Muscle of leg (tissue), 11 donors: ENCODE data around the gene TSPAN18. TPM values are rescaled to one million over a fixed set of nuclear protein-coding genes. Genes with fewer than 3 reads are reported as not detected.
A peak's percentile ranks its signal among the peaks of the same experiment; 100 is the strongest.

Experiments
- DNase-seq: peaks from one replicate; pipeline ENCODE4 v3.0.0; 2013
- H3K27ac ChIP-seq: one replicate; pipeline ENCODE4 v1.5.1; 2013; ENCODE audit warnings: mild to moderate bottlenecking, low read length, control low read depth
- H3K27me3 ChIP-seq: one replicate; pipeline ENCODE4 v1.6.1; 2013; ENCODE audit warnings: low read length; ENCODE audit not compliant: control insufficient read depth, insufficient read depth
- H3K36me3 ChIP-seq: one replicate; pipeline ENCODE4 v1.6.1; 2013; ENCODE audit warnings: low read length; ENCODE audit not compliant: control insufficient read depth, insufficient read depth
- H3K4me1 ChIP-seq: one replicate; pipeline ENCODE4 v1.6.1; 2013; ENCODE audit warnings: low read length; ENCODE audit not compliant: control insufficient read depth, insufficient read depth
- H3K4me3 ChIP-seq: one replicate; pipeline ENCODE4 v1.5.1; 2013; ENCODE audit warnings: low read length, control low read depth
- H3K9me3 ChIP-seq: replicated peaks from 2 replicates; pipeline ENCODE4 v1.6.1; 2013; ENCODE audit warnings: low read depth, low read length; ENCODE audit not compliant: control insufficient read depth
- WGBS: methylation state at CpG from one replicate; pipeline ENCODE4 v1.1.5; 2013; ENCODE audit warnings: missing lambda C conversion rate; ENCODE audit not compliant: insufficient coverage; 5-methylcytosine and 5-hydroxymethylcytosine counted together
- polyA plus RNA-seq, 8 donors: library from polyadenylated mRNA; unstranded; fragments of 120-200 nt; gene quantifications; one replicate each; pipeline versions ENCODE4 v1.2.1 to v1.2.3, GENCODE V29; 2013; ENCODE audit warnings: inconsistent platforms in 1 of 8, low replicate concordance in 1 of 8; ENCODE audit not compliant: insufficient read length in 8 of 8, insufficient read depth in 1 of 8
- total RNA-seq: library from RNA; stranded (reverse); fragments of 120-200 nt; gene quantifications from one replicate; pipeline ENCODE4 v1.2.4, GENCODE V29; 2013

Gene TSPAN18
- total and polyA plus RNA-seq, 9 donors, result 15.2 to 63.9 (median 44.0) TPM

- Histone ChIP-seq H3K4me3 (no peak overlapping the region), H3K4me1 (peaks cover 10% of the 10 kb centered on the region), H3K36me3 (no peaks in the 10 kb centered on the region), H3K27ac (no peak overlapping the region), H3K27me3 (no peaks in the 10 kb centered on the region), H3K9me3 (peaks cover 2% of the 10 kb centered on the region)
- peak; percentile 57 for DNase-seq
- WGBS, result 25% methylated on average over 1 of the region's 7 CpGs
Observed at GRCh38 chr11:44693654-44694119, 33.1 kb upstream of the TSPAN18 start.

GRCh38 chr11:44694443-44694842, 32.3 kb upstream of the TSPAN18 start:
- Histone ChIP-seq H3K9me3 (no peaks in the 10 kb centered on the region), H3K27ac (no peak overlapping the region), H3K36me3 (no peaks in the 10 kb centered on the region), H3K27me3 (no peaks in the 10 kb centered on the region), H3K4me3 (no peak overlapping the region), H3K4me1 (peaks cover 13% of the 10 kb centered on the region)
- 75% methylated on average over 6 of the region's 12 CpGs for WGBS
- DNase-seq, result no peak

GRCh38 chr11:44695169-44695833, 31.5 kb upstream of the TSPAN18 start:
- H3K36me3 ChIP-seq, result no peaks in the 10 kb centered on the region
- DNase-seq, result no peak
- no peaks in the 10 kb centered on the region for H3K27me3 ChIP-seq
- no peak overlapping the region for H3K4me3 ChIP-seq
- H3K27ac ChIP-seq, result no peak overlapping the region
- H3K4me1 ChIP-seq, result peaks cover 22% of the 10 kb centered on the region
- no peaks in the 10 kb centered on the region for H3K9me3 ChIP-seq
- WGBS, result 40% methylated on average over 1 of the region's 4 CpGs

- Histone ChIP-seq H3K27me3 (no peaks in the 10 kb centered on the region), H3K36me3 (no peaks in the 10 kb centered on the region), H3K27ac (peak overlapping the region; percentile 7), H3K9me3 (no peaks in the 10 kb centered on the region), H3K4me1 (peaks cover 38% of the 10 kb centered on the region), H3K4me3 (no peak overlapping the region)
- peak; percentile 59 for DNase-seq
- WGBS, result 65% methylated on average over 7 of the region's 13 CpGs
Observed at GRCh38 chr11:44698252-44698912, 28.4 kb upstream of the TSPAN18 start.

- Histone ChIP-seq H3K4me1 (peaks cover 35% of the 10 kb centered on the region), H3K4me3 (no peak overlapping the region), H3K36me3 (no peaks in the 10 kb centered on the region), H3K27me3 (no peaks in the 10 kb centered on the region), H3K27ac (no peak overlapping the region), H3K9me3 (peaks cover 7% of the 10 kb centered on the region)
- 74% methylated on average over 11 of the region's 12 CpGs for WGBS
- no peak for DNase-seq
Observed at GRCh38 chr11:44699497-44700408, 27.0 kb upstream of the TSPAN18 start.

GRCh38 chr11:44701276-44701675, 25.5 kb upstream of the TSPAN18 start:
- Histone ChIP-seq H3K36me3 (no peaks in the 10 kb centered on the region), H3K27ac (no peak overlapping the region), H3K4me1 (peaks cover 42% of the 10 kb centered on the region), H3K9me3 (peaks cover 7% of the 10 kb centered on the region), H3K27me3 (no peaks in the 10 kb centered on the region), H3K4me3 (no peak overlapping the region)
- 60% methylated on average over 1 of the region's 2 CpGs for WGBS
- DNase-seq, result no peak

GRCh38 chr11:44702889-44703288, 23.9 kb upstream of the TSPAN18 start:
- no peak overlapping the region for H3K27ac ChIP-seq
- peaks cover 7% of the 10 kb centered on the region for H3K9me3 ChIP-seq
- peaks cover 47% of the 10 kb centered on the region for H3K4me1 ChIP-seq
- H3K27me3 ChIP-seq, result no peaks in the 10 kb centered on the region
- 56% methylated on average over 3 of the region's 4 CpGs for WGBS
- DNase-seq, result peak; percentile 60
- no peak overlapping the region for H3K4me3 ChIP-seq
- no peaks in the 10 kb centered on the region for H3K36me3 ChIP-seq

- Histone ChIP-seq H3K9me3 (peaks cover 7% of the 10 kb centered on the region), H3K36me3 (no peaks in the 10 kb centered on the region), H3K27ac (no peak overlapping the region), H3K27me3 (peaks cover 5% of the 10 kb centered on the region), H3K4me3 (no peak overlapping the region), H3K4me1 (peaks cover 47% of the 10 kb centered on the region)
- WGBS, result no CpG with 5 or more reads among the region's 2 CpGs
- no peak for DNase-seq
Observed at GRCh38 chr11:44707094-44707493, 19.7 kb upstream of the TSPAN18 start.

- H3K9me3 ChIP-seq, result peaks cover 7% of the 10 kb centered on the region
- peak overlapping the region; percentile 51 for H3K27ac ChIP-seq
- peaks cover 5% of the 10 kb centered on the region for H3K27me3 ChIP-seq
- H3K4me1 ChIP-seq, result peaks cover 46% of the 10 kb centered on the region
- H3K36me3 ChIP-seq, result no peaks in the 10 kb centered on the region
- no peak overlapping the region for H3K4me3 ChIP-seq
- DNase-seq, result peak; percentile 91
- 6% methylated on average over 5 of the region's 10 CpGs for WGBS
Observed at GRCh38 chr11:44708009-44708408, 18.8 kb upstream of the TSPAN18 start.
